ENCODE results near the gene MECR.

Gene MECR, protein sequence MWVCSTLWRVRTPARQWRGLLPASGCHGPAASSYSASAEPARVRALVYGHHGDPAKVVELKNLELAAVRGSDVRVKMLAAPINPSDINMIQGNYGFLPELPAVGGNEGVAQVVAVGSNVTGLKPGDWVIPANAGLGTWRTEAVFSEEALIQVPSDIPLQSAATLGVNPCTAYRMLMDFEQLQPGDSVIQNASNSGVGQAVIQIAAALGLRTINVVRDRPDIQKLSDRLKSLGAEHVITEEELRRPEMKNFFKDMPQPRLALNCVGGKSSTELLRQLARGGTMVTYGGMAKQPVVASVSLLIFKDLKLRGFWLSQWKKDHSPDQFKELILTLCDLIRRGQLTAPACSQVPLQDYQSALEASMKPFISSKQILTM

DNA sequence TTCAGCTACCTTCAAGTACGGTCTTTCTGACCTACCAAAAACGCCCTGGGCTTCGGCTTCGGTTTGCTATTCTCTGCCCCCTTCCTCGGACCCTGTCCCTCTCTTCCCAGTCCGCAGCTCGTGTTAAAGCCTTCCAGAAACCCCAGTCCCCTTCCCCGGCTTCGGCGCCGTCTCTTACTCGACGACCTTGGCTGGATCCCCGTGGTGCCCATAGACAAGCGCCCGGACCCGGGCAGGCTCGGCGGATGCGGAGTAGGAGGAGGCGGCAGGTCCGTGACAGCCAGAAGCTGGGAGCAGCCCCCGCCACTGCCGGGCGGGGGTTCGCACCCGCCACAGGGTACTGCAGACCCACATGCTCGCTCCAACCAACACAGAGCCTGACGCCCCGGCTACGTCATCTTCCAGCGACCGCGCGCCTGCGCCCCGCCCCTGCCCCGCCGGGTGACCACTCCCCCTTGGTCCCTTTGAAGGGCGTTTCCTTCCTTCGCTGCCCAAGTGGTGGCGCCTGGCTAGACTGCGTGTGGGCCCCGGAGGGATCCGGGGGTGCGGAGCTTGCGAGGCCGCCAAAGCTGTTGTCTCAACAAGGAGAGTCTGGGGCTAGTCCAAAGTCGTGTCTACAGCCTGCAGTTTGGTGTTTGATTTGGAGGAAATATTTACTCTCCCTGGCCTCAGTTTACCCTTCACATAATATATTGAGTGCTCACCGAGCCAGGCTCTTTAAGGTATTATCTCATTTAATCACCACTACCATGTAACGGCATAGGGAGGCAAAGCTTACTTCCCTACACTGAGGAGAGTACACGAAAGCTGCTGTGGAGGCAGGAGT lies at the start of gene MECR:
MECR (minus strand) TSS at position 382 of the 826 bp plus-strand sequence; CDS start at position 354, 28 bp downstream.
- peak; percentile 64 for DNase-seq

DNA sequence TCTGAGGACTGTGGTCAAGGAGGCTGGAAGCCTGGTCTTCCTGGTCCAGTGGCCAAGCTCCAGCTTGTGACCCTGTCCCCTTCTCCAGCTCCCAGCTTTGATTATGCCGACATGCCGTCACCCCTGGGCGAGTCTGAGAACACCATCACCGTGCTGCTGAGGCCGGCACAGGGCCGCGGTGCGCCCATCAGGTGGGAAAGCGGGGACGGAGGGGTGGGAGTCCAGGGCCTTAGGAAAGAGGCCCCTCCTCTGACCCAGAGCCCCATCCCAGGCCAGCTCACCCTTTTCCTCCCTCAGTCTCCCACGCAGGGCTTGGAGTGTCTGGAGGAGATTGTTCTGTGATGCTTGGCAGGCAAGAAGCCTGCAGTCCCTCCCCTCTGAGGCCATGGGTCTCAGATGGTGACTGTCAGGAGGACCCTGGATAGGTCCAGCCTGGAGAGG lies 49.2 kb upstream of the MECR start:
- no peak for DNase-seq

DNA sequence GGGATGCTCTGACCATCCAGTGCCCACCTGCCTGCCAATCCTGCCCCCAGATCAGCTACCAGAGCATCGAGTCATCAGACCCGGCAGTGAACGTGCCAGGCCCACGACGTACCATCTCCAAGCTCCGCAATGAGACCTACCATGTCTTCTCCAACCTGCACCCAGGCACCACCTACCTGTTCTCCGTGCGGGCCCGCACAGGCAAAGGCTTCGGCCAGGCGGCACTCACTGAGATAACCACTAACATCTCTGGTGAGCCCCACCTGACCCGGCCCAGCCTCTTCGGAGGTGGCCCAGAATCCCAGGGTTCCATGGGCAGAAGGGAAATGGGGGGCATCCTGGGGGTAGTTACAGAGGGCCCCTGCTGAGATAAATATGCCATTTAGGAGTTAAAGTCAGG lies 48.7 kb upstream of the MECR start:
- no peak for DNase-seq

DNA sequence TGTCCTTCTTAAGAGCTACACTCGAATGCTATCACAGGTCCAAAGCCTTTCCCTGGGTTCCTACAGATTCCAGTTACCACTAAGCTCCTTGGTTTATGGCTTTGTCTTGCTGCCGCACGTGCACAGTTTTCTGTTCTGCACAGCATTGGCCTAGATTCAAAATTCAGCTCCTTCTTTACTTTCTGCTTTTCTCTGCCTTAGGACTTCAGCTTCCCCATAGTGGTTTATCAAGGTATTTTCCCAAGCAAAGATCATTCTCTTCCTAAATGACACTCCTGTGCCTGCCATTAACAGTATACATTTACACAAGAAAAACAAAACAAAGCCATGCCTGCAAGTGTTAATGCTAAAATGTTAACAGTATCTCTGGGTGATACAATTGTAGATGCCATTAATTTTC lies 47.4 kb upstream of the MECR start:
- DNase-seq = no peak

DNA sequence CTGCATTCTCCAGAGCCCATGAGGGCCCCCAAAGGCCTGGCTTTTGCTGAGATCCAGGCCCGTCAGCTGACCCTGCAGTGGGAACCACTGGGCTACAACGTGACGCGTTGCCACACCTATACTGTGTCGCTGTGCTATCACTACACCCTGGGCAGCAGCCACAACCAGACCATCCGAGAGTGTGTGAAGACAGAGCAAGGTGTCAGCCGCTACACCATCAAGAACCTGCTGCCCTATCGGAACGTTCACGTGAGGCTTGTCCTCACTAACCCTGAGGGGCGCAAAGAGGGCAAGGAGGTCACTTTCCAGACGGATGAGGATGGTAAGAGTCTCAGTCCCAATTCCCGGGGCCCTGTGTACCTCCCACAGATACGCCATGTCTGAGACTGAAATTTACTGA lies 44.7 kb upstream of the MECR start:
- DNase-seq = no peak

DNA sequence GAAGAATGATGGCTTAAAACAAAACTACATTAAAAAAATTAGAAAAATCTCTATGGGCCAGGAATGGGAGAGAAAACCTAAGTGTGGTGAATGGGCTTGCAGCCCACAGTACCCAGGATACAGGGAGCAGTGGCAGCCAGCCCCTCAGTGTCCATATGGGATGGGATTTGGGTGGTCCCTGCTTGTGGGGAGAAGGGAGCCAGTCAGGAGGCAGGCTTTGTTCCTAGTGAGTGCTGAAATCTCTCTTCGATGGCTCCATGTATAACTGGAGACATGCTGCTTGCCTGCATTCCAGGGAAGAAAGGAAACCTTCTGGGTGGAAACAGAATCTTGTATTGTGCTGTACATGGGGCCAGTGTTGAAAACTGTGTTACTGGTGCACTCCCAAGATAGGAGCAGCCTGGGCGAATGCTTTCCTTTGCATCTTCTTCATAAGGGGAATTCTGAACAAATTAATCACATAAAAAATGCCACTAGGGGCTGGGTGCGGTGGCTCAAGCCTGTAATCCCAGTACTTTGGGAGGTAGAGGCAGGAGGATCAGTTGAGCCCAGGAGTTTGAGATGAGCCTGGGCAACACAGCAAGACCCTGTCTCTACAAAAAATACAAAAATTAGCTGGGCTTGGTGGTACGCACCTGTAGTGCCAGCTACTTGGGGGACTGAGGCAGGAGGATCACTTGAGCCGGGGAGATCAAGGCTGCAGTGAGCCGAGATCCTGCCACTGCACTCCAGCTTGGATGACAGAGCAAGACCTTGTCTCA lies 41.6 kb upstream of the MECR start:
- no peak for DNase-seq

DNA sequence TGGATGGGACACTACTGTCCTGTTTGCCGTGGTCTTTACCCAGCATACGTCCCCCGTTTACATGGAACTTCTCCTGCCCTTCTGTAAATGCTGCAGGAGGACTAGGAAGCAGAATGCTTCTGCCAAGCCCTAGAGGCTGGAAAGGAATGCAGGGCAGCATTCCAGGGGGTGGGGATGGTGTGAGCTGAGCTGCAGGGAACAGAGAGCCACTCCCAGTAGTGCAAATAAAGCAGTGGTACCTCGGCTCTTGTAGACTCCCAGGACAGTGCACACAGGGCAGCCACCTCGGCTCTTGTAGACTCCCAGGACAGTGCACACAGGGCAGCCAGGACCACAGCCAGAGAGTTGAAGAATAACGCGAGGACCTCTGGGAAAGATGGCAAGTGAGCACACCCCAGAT lies 41.0 kb upstream of the MECR start:
- DNase-seq = no peak

DNA sequence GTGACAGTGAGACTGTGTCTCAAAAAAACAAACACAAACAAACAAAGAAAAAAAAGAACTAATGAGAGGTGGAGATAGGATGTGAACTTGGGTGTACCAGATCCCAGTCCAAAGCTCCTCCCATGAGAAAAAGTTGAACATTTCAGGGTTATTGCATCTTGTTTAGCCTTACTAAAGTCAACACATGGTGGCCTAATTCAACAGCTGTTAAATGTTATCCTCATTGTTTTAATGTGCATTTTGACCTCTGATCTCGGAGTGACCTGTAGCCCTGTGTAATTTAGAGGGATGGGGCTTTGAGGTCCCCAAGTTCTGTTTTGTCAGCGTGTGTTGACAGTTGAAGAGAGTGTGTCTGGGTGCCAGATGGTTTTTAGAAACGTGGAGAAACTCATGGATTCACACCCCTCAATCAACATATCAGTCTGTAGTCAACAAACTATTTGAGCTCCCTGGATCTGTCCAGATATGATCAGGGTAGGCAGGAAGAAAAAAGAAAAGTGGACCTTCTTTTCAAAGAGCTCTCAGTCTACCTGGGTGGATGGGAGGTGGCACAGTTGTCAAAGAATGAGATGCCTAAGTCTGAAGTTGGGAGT lies 40.3 kb upstream of the MECR start:
- no peak for DNase-seq

DNA sequence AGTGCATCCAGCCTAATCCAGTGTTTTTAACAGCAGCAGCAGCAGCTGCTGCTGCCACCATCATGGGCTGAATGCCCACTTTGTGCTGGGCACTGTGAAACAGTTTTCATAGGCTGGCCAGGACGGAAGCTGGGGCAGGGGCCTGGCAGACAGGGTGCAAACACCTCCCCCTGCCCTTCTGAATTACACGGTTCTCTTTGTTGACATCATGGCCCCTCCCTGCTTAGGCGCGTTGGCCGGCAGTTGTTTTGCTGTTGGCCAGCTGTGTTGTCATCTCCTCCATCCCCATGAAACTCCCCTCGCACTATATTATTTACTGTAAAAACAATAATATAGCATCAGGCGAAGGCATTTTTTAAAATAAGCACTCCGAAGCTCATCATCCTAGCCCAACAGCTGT lies 38.6 kb upstream of the MECR start:
- no peak for DNase-seq

DNA sequence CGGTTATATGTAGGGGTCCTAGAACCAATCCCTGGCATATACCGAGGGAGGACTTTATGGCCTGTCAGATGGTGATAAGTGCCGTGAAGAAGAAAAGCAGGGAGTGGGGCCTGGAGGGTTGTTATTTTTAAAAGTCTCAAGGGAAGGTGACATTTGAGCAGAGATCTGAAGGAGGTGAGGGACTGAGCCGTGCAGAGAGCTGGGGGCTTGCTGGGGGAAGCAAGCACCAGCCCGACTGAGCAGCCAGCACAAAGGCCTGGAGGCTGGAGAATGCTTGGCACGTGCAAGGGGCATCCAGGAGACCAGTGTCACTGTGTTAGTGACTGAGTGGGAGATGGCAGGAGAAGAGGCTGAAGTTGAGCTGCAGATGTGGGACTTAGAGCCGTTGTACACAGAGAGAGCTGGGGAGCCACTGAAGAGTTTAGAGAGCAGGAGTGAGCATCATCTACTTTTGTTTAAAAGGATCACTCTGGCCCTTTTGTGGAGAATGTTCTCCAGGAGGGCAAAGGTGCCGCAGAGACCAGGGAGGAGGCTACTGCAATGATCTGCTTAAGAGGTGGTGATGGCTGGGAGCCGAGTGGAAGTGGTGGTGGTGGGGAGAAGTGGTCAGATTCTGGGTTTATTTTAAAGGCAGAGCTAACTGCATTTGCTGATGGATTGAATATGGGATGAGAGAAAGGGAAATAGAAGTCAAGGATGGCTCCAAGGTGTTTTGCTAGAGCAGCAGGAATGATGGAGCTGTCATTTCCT lies 36.8 kb upstream of the MECR start:
- no peak for DNase-seq

DNA sequence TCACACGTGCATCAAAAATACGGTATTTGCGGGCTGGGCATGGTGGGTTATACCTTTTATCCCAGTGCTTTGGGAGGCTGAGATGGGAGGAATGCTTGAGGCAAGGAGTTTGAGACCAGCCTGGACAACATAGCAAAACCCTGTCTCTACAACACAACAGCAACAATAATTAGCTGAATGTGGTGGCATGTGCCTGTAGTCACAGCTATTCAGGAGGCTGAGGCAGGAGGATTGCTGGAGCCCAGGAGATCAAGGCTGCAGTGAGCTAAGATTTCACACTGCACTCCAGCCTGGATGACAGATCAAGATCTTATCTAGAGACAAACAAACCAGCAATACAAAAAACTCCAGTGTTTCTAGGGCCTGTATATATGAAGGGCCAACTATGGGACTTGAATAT lies 36.2 kb upstream of the MECR start:
- DNase-seq = no peak

DNA sequence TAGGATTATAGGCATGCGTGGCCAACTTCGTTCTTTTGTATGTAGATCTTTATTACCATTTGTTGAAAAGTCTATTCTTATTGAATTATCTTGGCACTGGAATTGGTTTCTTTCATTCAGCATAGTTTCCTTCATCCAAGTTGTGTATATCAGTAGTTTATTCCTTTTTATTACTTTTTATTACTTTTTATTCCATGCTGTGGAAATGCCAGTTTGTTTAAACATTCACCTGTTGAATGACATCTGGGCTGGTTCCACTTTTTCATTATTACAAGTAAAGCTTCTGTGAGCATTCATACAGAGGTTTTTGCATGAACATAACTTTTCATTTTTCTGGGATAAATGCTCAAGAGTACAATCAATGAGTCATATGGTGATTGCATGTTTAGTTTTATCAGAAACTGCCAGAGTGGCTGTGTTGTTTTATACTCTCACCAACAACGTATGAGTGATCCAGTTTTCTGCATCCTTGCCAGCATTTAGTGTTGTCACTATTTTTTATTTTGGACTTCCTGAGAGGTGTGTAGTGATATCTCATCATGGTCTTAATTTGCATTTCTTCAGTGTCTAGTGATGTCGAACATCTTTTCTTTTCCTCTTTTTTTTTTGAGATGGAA lies 34.1 kb upstream of the MECR start:
- DNase-seq = no peak

DNA sequence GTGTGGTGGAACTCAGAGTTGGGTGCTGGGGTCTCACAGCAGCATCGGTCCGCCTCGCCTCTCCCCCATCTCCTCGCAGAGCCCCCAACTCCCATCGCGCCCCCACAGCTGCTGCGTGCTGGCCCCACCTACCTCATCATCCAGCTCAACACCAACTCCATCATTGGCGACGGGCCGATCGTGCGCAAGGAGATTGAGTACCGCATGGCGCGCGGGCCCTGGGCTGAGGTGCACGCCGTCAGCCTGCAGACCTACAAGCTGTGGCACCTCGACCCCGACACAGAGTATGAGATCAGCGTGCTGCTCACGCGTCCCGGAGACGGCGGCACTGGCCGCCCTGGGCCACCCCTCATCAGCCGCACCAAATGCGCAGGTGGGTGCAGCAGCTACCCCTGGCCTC lies 29.8 kb upstream of the MECR start:
- no peak for DNase-seq

DNA sequence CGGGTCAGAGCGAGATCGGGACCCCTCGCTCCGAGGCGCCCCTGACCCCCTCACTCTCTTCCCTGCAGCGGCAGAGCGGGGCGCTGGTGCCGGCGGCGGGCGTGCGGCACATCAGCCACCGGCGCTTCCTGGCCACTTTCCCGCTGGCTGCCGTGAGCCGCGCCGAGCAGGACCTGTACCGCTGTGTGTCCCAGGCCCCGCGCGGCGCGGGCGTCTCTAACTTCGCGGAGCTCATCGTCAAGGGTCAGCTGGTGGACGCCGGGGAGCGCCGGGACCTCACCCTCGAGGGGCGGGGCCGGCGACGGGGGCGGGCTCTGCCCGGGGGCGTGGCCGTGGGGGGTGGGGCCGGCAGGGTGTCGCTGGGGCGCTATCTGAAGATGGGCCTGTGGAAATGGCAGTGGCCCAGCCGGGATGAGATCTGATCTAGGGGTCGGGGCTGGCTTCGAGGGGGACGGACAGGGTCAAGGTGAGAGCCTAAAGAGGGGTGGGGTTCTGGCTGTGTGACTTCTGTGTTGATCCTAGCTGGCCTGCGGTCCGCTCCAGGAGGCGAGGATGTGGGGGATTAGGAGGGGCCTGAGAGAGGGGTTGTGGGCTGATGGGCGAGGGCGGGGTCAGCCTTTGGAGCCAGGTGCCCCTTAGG lies 29.2 kb upstream of the MECR start:
- DNase-seq = no peak

DNA sequence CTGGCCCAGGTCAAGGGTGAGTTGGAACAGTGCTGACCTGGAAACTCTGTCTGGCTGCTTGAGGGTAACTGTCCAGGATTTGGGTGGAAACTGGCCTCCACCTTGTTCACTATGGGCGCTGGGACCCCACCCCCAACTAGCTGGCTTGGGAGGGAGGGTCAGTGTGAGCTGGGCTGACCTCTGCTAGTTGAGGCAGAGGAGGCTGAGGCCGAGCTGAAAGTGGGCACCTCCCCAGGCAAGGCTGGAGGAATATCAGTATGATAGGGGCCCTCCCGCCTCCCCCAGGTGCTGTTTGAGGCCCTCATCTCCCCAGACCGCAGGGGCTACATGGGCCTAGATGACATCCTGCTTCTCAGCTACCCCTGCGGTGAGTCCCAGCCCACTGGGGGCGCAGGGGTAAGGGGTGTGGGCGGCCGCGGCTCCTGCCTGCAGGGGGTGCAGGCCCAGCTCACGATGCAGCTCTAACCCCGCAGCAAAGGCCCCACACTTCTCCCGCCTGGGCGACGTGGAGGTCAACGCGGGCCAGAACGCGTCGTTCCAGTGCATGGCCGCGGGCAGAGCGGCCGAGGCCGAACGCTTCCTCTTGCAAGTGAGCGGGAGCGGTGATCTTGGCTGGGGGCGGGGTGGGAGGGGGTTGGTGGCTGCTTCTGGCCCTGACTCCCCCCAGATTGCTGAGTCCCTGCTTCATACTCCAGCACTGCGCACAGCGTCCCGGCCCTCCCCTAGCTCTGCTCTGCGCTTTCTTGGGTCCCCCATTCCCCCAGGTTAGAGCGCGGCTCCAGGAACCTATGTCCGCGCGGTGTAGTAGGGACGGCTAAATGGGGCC lies 28.5 kb upstream of the MECR start:
- DNase-seq = no peak

DNA sequence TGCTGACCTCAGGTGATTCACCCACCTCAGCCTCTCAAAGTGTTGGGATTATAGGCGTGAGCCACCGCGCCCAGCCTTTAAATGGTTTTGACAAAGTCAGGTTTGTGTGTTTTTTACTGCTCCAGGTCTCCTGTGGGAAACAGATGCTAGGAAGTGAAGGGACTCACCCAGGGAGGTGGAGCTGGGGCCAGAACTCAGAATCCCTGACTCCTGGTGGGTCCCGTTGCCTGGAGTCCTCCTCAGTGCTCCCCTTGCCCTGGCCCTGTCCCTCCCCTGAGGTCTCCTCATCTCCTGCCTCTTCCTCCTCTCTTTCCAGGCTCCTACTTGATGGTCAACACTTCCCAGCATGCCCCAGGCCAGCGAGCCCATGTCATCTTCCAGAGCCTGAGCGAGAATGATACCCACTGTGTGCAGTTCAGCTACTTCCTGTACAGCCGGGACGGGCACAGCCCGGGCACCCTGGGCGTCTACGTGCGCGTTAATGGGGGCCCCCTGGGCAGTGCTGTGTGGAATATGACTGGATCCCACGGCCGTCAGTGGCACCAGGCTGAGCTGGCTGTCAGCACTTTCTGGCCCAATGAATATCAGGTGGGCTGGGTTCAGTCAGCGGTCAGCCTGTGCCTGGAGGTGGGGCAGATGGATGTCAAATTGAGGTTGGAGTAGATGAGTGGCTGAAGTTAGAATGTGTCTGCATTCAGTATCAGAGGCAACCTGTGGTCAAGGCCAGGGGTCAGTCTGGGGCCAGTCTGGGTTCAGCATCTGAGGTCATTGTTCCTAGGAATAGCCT lies 27.6 kb upstream of the MECR start:
- DNase-seq = no peak

DNA sequence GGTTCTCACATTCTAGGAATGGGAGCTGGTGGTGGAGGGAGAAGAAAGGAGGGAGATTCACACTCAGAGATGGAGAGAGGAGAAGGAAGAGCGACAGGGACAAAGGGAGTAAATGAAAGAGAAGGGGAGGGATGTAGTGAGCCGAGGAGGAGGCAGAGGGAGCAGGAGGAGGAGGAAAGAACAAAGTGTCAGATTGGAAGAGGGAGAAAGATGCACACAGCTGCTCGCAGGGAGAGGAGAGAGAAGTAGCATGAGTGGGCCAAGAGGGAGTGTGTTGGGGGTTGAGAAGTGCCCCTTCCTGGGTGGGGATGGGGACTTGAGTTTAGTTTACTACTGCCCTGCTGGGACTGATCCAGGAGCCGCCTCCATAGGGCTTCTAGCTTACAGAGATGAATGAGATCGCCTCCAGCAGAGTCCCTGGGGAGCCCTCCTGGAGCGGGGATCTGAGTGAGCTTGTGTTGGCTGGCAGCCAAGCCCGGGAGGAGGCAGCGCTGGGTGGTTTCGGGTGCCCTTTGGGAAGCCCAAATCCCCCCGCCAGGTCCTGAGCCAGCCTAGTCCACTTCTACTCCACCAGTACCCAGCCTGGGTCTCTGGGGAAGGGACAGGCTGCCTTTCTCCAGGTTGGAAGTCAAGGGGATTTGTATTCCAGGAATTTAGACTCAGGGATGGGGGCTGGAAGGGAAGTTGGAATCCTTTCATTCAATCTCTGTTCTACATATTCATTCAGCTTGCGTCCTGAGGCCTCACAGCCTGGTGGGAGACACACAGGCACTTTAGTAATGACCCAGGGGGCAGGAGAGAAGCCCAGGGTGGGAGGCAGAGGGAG lies 26.5 kb upstream of the MECR start:
- no peak for DNase-seq

DNA sequence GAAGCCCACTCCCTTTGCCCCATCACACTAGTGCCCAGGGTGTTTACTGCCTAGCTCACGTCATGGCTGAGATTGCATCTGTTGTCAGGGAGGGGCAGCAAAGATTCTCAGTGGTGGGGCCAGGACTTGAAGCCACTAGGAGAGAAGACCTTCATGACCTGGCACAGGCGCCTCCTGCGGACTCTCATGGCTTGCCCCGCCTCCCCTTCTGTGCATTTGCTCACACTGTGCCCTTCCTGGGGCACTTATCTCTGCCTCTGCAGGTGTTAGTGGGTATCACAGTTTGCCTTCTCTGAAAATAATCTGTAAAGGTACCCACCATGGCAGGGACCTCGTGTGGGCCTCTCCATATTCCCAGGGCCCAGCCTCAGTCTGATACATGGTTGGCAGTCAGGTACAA lies 25.7 kb upstream of the MECR start:
- no peak for DNase-seq

Data from NCI-H2029 (cell line).